Measurements from ENCODE around the gene DHX35.
A peak's percentile ranks its signal among the peaks of the same experiment; 100 is the strongest.

DHX35 gene, protein sequence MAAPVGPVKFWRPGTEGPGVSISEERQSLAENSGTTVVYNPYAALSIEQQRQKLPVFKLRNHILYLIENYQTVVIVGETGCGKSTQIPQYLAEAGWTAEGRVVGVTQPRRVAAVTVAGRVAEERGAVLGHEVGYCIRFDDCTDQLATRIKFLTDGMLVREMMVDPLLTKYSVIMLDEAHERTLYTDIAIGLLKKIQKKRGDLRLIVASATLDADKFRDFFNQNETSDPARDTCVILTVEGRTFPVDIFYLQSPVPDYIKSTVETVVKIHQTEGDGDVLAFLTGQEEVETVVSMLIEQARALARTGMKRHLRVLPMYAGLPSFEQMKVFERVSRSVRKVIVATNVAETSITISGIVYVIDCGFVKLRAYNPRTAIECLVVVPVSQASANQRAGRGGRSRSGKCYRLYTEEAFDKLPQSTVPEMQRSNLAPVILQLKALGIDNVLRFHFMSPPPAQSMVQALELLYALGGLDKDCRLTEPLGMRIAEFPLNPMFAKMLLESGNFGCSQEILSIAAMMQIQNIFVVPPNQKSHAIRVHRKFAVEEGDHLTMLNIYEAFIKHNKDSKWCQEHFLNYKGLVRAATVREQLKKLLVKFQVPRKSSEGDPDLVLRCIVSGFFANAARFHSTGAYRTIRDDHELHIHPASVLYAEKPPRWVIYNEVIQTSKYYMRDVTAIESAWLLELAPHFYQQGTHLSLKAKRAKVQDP

GRCh38 chr20:38962044-38962927 lies at the start of gene DHX35:
Gene DHX35, plus strand, starts transcription at chr20:38962344. Its CDS starts 24 bp downstream, at chr20:38962368.
- DNase-seq = peak; percentile 98 to 100 (median 100)

- DNase-seq = no peak
Observed at GRCh38 chr20:38915355-38915754, 46.8 kb upstream of the DHX35 start.

- DNase-seq = peak; percentile 61 to 72 (median 72)
Observed at GRCh38 chr20:38917657-38918056, 44.5 kb upstream of the DHX35 start.

GRCh38 chr20:38918172-38918571 lies 44.0 kb upstream of the DHX35 start:
- DNase-seq = no peak

DNA sequence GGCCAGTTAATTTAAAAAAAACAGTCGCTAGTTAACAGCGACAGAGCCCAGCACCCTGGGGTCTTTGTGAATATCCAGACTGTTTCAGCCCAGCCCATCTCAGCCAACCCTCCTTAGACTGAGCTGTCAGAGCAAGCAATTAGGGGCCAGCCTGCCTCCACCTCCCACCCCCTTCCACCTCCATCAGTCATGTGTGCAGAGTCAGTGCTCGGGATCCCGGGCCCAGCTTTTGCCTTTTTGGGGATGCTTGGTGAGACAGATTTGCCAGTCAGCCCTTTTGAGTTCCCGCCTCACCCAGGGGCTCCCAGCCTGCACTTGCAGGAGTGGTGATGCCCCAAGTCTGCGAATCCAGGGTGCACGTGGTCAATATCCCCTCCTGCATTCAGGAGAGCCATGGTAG lies 42.5 kb upstream of the DHX35 start:
- no peak for DNase-seq

DNA sequence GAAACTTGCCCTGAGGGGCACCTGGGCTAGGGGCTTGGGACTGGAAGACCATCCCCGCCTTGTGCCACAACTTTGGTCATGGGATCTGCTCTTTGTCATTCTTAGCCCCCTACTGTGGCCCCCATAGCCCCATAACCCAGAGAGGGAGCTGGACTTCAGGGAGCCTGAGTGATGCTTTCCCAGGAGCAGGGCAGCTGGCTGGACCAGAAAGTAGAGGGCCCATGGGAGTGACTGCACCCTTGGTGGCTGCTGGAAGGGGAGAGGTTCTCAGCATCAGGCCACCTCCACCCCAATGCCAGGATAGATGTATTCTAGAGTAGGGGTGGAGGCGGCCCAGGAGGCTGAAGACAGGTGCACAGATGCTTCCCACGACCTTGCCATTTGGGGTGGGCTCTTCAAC lies 41.7 kb upstream of the DHX35 start:
- no peak for DNase-seq

- no peak for DNase-seq
Observed at GRCh38 chr20:38920851-38921250, 41.3 kb upstream of the DHX35 start.

DNA sequence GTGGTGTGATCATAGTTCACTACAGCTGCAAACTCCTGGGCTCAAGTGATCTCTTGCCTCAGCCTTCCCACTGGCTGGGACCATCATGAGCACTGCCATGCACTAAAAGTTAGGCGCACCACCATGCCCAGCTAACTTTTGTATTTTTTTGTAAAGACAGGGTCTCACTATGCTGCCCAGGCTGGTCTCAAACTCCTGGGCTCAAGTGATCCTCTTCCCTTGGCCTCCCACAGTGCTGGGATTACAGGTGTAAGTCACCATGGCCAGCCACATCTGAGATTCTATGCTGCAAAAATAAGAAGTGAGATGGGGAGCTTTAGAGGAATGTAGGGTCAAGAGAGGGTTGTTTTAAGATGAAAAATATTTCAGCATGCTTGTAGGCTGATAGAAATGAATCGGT lies 37.4 kb upstream of the DHX35 start:
- no peak for DNase-seq

- DNase-seq = peak; percentile 99
Observed at GRCh38 chr20:38926142-38926933, 35.8 kb upstream of the DHX35 start, which contains the start of gene FAM83D. Gene FAM83D, plus strand, starts transcription at chr20:38926417. Its CDS starts 26 bp downstream, at chr20:38926443.

GRCh38 chr20:38926934-38927616 lies 35.1 kb upstream of the DHX35 start:
- DNase-seq = no peak

- DNase-seq = no peak
Observed at GRCh38 chr20:38927902-38928578, 34.1 kb upstream of the DHX35 start.

GRCh38 chr20:38930242-38930569 lies 31.9 kb upstream of the DHX35 start:
- DNase-seq = no peak

GRCh38 chr20:38931984-38932383 lies 30.2 kb upstream of the DHX35 start:
- no peak for DNase-seq

GRCh38 chr20:38932457-38933120 lies 29.6 kb upstream of the DHX35 start:
- no peak for DNase-seq

DNA sequence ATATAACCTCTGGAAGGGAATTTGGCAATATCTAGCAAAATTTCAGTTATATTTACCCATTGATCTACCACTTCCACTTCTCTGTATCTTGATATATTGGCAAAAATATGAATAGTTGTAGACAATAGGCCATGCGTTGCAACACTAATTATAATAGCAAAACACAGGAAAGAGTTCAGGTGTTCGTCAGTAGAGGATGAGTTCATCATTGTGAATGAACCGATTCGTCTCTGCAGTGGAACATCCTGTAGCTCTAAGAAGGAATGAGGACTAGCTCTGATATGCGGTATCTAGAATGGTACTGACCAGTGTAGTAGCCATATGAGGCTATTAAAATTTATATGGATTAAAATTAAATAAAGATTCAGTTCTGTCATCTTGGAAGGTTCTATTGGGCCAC lies 27.6 kb upstream of the DHX35 start:
- no peak for DNase-seq

DNA sequence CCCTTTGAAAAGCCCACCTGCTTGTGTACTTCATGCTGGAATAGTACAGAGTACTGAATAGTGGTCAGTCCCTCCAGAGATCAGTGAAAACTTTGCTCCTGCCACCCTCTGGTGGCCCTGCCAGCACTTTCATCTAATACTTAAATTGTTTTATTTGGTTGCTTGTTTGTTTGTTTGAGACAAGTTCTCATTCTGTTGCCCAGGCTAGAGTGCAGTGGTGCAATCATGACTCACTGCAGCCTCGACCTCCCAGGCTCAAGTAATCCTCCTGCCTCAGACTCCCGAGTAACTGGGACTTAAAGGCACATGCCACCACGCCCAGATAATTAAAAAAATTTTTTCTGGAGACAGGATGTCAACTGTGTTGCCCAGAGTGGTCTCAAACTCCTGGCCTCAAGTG lies 26.9 kb upstream of the DHX35 start:
- DNase-seq = peak; percentile 4 to 24 (median 6)

- DNase-seq = no peak
Observed at GRCh38 chr20:38935967-38936407, 26.2 kb upstream of the DHX35 start.

GRCh38 chr20:38937000-38937399 lies 25.1 kb upstream of the DHX35 start:
- DNase-seq = no peak

DNA sequence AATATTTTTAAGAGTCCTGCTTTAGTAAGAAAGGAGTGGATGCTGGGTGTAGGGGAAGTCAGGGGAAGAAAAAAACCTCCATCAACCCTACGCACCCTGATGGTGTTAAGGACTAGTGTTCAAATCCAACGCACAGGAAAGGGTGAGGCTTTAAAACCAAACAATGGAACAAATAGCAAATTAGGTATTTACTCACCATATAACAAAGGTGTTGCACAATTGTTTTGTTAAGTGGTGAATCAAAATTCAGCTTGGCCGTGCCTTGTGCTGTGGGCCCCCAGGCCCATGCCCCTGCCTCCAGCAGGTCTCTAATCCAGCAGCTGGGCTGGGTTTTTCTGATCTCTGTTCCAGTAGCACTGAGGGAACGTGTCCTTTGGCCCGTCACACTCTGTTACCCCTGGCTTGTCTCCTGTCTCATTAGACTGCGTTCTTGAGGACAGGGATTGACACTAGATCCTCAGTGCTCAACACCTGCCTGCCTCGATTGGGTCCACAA lies 24.1 kb upstream of the DHX35 start:
- no peak for DNase-seq

DNA sequence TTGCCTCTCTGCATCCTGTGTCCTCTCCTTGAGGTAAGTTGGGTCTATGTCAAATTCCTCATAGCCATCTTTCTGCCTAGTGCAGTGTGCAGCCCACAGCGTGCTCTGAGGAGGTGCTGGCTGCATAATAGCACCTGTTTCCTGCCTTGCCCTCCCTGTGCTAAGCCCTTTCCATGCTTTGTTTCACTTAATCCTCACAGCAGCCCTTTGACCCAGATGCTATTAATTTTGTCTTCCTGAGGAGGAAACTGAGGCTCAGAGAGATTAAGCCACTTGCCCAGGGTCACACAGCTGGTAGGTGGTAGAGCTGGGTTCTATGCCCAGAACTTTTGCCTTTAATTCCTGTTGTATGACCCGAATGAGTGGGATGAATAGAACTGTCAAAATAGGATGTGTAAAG lies 22.5 kb upstream of the DHX35 start:
- DNase-seq = no peak
